ENCODE measurements around the gene FLOT1. TPM values are rescaled to one million over a fixed set of nuclear protein-coding genes. Genes with fewer than 3 reads are reported as not detected.
A peak's percentile ranks its signal among the peaks of the same experiment; 100 is the strongest.

Gene FLOT1
- total RNA-seq, 2 experiments from 2014 or later, result 155 to 188 TPM

DNA sequence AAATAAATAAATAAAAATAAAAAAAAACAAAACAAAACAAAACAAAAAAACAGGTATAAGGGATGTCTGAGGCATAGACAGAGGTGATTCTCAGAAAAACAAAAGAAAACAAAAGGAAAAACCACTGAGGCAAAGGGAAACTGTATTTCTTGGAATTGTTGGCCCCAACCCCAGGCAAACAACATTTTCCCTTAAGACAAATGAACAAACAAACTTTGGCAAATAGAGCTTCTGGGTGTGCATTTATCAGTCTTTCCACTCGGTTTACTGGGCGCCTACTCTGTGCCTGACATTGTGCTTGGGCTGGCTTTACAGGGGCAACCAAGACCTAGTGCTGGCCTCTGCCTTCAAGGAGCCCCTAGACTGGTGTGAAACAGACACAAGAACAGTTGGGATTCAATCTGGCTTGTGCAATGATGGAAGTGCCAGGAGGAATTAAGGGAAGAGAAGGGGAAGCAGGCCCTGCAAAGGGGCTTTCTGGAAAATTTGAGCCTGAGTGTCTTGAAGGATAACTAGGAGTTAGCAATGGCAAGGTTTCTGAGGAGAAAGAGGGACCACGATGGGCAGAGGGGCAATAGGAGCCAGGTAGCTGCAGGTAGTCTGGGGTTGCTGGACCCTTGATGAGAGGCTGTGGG, 35.6 kb upstream of the FLOT1 start:
- POLR2A ChIA-PET, result no interaction called here
- CTCF ChIA-PET, result interaction anchor here (0.8 kb wide), 1 partner anchor 17 kb away, joined by 3 read pairs; no protein-coding TSS in a partner anchor
- H3K9me3 Mint-ChIP-seq (ENCODE audit: low read depth), result no peaks in the 10 kb centered on the region
- no peak for ATAC-seq
- intact Hi-C loops (cut with DNase I, micrococcal nuclease), result no loop called here
- no peaks in the 10 kb centered on the region for H3K36me3 Mint-ChIP-seq (ENCODE audit: low read depth)
- peak overlapping the region; percentile 73 for H3K27ac Mint-ChIP-seq
- DNase-seq, result no peak
- peaks cover 69% of the 10 kb centered on the region for H3K4me1 Mint-ChIP-seq
- H3K4me3 Mint-ChIP-seq, result no peak overlapping the region
- no peaks in the 10 kb centered on the region for H3K27me3 Mint-ChIP-seq

DNA sequence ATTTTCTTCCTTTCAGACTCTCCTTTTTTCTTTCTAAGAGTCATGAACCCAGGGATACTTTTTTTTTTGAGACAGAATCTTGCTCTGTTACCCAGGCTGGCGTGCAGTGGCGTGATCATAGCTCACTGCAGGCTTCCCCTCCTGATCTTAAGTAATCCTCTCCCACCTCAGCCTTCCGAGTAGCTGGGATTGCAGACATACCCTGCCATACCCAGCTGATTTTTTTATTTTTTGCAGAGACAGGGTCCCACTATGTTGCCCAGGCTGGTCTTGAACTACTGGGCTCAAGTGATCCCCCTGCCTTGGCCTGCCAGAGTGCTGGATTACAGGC, 34.6 kb upstream of the FLOT1 start:
- peaks cover 4% of the 10 kb centered on the region for H3K9me3 Mint-ChIP-seq (ENCODE audit: low read depth)
- intact Hi-C loops (cut with DNase I, micrococcal nuclease), result no loop called here
- POLR2A ChIA-PET, result interaction anchor here (0.6 to 0.7 kb wide), 2 partner anchors 33 to 53 kb away, joined by 7 to 11 read pairs; partner anchors contain the start of gene IER3
- DNase-seq (no peak), ATAC-seq (no peak)
- H3K27ac Mint-ChIP-seq, result no peak overlapping the region
- H3K4me3 Mint-ChIP-seq, result no peak overlapping the region
- peaks cover 72% of the 10 kb centered on the region for H3K4me1 Mint-ChIP-seq
- peaks cover 2% of the 10 kb centered on the region for H3K36me3 Mint-ChIP-seq (ENCODE audit: low read depth)
- CTCF ChIA-PET, result interaction anchor here (0.5 to 1.4 kb wide), 2 partner anchors 14 to 786 kb away, joined by 3 to 4 read pairs; no protein-coding TSS in a partner anchor
- H3K27me3 Mint-ChIP-seq, result no peaks in the 10 kb centered on the region

DNA sequence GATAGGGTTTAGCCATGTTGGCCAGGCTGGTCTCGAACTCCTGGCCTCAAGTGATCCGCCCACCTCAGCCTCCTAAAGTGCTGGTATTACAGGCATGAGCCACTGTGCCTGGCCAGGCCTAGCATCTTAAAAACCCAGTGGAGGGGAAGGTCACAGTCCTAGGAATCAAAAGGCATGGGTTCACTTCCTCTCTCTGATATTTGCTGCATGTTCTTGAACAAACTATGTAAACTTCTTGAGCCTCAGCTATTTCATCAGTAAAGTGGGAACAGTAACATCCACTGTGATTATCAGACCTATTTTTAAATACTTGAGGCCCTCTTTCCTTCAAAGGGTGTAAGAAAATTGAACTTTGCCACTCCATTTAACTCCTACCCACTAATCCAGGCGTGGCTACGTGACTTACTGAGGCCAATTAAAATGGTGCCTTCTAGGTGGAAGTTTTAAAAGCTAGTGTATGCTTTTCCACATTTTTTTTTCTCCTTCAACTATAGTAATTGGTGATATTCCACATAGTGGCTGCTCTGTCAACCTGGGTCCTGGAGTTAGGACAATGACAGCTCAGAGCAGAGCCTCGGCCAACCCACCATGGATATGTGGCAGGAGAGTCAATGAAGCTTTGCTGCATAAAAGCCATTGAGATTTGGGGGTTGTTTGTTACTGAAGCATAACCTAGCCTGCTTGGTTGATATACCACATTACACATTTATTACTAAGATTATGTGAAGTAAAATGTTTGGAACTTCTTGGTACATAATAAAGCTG, 34.1 kb upstream of the FLOT1 start:
- DNase-seq (no peak), ATAC-seq (no peak)
- Mint-ChIP-seq H3K27me3 (no peaks in the 10 kb centered on the region), H3K4me1 (peaks cover 71% of the 10 kb centered on the region), H3K4me3 (no peak overlapping the region), H3K9me3 (ENCODE audit: low read depth) (peaks cover 4% of the 10 kb centered on the region), H3K36me3 (ENCODE audit: low read depth) (peaks cover 2% of the 10 kb centered on the region), H3K27ac (no peak overlapping the region)
- POLR2A ChIA-PET, result interaction anchor here (0.6 to 0.7 kb wide), 2 partner anchors 32 to 54 kb away, joined by 7 to 11 read pairs; partner anchors contain the start of gene IER3
- CTCF ChIA-PET, result interaction anchor here (1.4 kb wide), 1 partner anchor 13 kb away, joined by 4 read pairs; no protein-coding TSS in a partner anchor
- intact Hi-C loops (cut with DNase I, micrococcal nuclease), result no loop called here

DNA sequence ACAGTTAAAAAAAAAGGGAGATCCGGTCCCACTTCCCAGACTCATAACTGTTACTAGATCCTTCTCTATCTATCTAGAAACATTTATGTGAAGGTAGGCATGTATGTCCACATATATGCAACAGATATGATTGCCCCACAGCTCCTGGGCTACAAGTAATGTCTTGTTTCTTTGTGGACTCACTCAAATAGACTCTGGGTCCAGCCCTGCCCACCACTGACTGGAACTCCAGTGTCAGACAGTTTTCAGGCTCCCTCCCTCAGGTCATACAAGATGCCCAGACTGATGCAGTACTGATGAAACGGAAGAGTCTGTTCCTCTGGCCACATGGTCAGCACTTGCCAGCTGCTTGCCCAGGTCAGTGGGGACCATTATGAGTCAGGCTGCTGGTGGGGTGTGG, 32.6 kb upstream of the FLOT1 start:
- no peak overlapping the region for H3K4me3 Mint-ChIP-seq
- no peak for DNase-seq
- H3K9me3 Mint-ChIP-seq (ENCODE audit: low read depth), result peaks cover 4% of the 10 kb centered on the region
- H3K36me3 Mint-ChIP-seq (ENCODE audit: low read depth), result peaks cover 2% of the 10 kb centered on the region
- POLR2A ChIA-PET, result interaction anchor here (0.6 kb wide), 1 partner anchor 8 kb away, joined by 5 read pairs; no protein-coding TSS in a partner anchor
- H3K4me1 Mint-ChIP-seq, result peaks cover 68% of the 10 kb centered on the region
- H3K27ac Mint-ChIP-seq, result no peak overlapping the region
- no peak for ATAC-seq
- intact Hi-C loops (cut with DNase I, micrococcal nuclease), result no loop called here
- H3K27me3 Mint-ChIP-seq, result no peaks in the 10 kb centered on the region
- CTCF ChIA-PET, result no interaction called here

DNA sequence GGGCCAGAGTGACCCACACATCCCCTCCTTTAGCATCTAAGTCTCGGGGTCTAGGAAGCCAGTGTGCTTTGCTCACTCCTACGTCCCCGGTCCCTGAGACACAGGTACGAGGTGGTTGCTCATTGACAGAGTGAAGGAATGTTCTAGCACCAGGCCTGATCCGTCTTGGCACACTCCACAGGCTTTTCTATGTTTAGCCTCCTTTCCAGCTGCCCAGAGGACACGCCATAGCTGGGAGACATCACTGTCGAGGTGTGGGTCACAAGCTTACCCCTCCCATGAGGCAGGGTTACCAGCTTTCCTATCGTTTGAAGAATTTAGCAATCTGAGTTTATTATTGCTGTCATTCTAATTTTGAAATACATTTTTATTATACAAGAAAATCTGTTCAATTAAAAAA, 32.2 kb upstream of the FLOT1 start:
- no peak for DNase-seq
- ChIA-PET CTCF (interaction anchor here (1.6 kb wide), 1 partner anchor 44 kb away, joined by 4 read pairs; no protein-coding TSS in a partner anchor), POLR2A (no interaction called here)
- Mint-ChIP-seq H3K36me3 (ENCODE audit: low read depth) (peaks cover 2% of the 10 kb centered on the region), H3K9me3 (ENCODE audit: low read depth) (peaks cover 4% of the 10 kb centered on the region), H3K4me1 (peaks cover 68% of the 10 kb centered on the region), H3K4me3 (no peak overlapping the region), H3K27ac (no peak overlapping the region), H3K27me3 (no peaks in the 10 kb centered on the region)
- intact Hi-C loops (cut with DNase I, micrococcal nuclease), result no loop called here
- no peak for ATAC-seq

DNA sequence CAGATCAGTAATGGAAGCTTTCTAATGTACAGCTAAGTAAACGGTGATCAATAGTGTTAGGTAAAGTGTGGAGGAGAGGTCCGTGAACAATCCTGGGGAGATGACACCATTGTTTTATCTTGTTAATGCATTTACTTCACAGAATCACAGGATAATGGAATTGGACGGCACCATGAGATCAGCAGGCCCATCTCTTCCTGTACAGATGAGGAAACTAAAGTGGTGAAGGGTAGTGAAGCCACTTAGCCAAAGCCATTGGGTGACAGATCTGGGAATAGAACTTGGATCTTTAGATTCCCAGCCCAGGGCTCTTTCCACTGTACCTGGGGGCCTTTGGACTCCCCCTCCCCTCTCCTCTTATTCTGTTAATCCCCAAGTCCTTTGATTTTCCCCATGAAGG, 28.1 kb upstream of the FLOT1 start:
- Mint-ChIP-seq H3K9me3 (ENCODE audit: low read depth) (peaks cover 4% of the 10 kb centered on the region), H3K36me3 (ENCODE audit: low read depth) (peaks cover 4% of the 10 kb centered on the region), H3K27me3 (no peaks in the 10 kb centered on the region), H3K27ac (peak overlapping the region; percentile 98), H3K4me1 (peaks cover 77% of the 10 kb centered on the region), H3K4me3 (no peak overlapping the region)
- no peak for ATAC-seq
- intact Hi-C loops (cut with DNase I, micrococcal nuclease), result no loop called here
- POLR2A ChIA-PET, result interaction anchor here (1.7 to 2.7 kb wide), 4 partner anchors 11 to 45 kb away, joined by 4 to 20 read pairs (median 10); partner anchors contain the start of gene IER3
- DNase-seq, result no peak
- CTCF ChIA-PET, result interaction anchor here (0.7 to 3.2 kb wide), 6 partner anchors 22 to 225 kb away, joined by 3 to 17 read pairs (median 4); no protein-coding TSS in a partner anchor

DNA sequence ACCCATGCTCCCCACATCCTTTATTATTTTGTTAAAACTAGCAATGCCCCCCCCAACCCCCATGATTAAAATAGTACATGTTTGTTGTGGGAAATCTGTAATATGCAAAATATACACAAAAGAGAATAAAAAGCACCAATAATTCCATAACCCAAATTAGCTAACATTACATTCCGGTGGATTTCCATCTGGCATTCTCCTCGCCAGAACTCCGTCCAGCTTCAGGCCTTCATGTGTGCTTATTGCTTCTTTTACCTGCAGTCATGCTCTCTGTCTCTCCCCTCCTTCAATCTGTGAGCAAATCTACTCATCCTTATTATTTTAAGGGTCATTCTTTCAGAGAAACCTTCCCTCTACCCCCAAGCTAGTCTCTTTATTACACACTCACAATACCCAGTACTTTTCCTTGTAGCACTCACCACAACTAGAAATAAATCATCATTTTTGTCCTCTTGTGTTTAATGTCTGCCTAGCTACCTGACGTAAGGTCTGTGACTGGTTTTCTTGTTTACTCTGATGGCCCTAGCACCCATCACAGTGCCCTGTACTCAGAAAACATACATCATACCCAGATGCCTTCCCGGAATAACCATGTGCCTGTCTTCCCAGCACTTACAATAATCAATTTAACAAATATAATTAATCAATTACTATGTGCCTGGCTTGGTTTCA, 27.5 kb upstream of the FLOT1 start:
- intact Hi-C loops (cut with DNase I, micrococcal nuclease), result loop anchor here (1.0 to 5.0 kb wide), 9 partner anchors 18 to 432 kb away; partner anchors contain the start of gene IER3 (in 2 of the 2)
- CTCF ChIA-PET, result interaction anchor here (0.6 to 3.2 kb wide), 15 partner anchors 11 to 252 kb away, joined by 3 to 17 read pairs (median 5); no protein-coding TSS in a partner anchor
- peak overlapping the region; percentile 63 for H3K4me3 Mint-ChIP-seq
- DNase-seq (no peak), ATAC-seq (peak; percentile 31)
- peaks cover 4% of the 10 kb centered on the region for H3K36me3 Mint-ChIP-seq (ENCODE audit: low read depth)
- peak overlapping the region; percentile 98 for H3K27ac Mint-ChIP-seq
- POLR2A ChIA-PET, result interaction anchor here (0.8 to 2.7 kb wide), 12 partner anchors 12 to 53 kb away, joined by 3 to 20 read pairs (median 4); partner anchors contain the start of genes IER3 and MDC1
- H3K9me3 Mint-ChIP-seq (ENCODE audit: low read depth), result peaks cover 4% of the 10 kb centered on the region
- H3K27me3 Mint-ChIP-seq, result no peaks in the 10 kb centered on the region
- H3K4me1 Mint-ChIP-seq, result peaks cover 79% of the 10 kb centered on the region

DNA sequence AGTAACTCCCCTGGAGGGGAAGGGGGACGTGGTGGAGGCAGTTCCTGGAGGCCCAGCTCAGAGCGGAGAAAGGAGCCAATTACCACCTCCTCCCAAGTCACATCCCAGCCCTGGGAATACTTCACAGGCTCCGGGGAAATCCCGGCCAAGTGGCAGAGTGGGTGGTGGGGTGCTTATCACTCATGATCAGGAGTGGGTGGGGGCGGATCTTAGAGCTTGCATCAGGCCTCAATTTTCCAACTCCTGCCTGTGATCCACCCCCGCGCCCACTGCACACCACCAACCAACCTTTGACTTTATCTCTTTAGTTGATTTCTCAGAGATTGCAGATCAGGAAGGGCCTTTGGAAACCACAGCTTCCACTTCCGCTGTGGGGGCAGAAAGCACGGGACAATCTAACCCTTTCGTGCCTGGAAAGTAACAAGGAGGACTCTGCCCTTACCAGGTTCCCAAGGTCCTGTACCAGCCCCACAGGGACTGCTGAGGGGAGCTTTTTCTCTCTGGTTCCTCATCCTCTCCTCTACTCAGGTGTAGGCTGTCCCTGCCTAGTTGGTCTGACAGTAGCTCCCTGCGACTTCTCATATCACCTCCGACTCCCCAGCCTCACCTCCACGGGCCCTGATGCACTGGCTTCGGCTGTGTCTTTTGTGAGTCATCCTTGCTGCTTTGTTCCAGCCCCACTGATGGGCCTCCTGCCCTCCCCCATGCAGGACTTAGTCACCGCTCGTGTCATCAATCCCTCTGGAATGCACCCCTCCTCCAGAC, 26.8 kb upstream of the FLOT1 start:
- peaks cover 6% of the 10 kb centered on the region for H3K36me3 Mint-ChIP-seq (ENCODE audit: low read depth)

DNA sequence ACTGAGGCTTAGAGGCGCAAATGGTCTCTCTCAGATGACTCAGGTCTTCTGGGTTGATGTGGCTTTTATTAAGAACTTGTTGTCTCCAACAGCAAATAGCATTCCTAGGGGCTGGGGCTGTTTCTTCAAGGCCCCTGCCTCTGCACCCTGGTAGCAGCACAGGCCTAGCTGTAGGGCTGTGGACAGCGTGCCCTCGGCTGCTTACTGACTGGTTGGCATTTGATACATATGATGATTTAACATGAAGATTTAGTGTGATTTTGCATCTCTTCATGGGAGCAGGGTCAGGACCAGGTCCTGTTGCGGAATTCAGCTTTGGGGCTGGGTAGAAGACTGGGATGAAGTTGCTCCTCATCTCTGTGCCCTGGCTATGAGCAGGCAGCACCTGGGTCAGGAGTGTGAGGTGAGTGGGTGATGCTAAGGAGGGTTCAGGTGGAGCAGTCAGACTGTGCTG, 26.2 kb upstream of the FLOT1 start:
- H3K4me3 Mint-ChIP-seq, result peak overlapping the region; percentile 63
- CTCF ChIA-PET, result interaction anchor here (0.7 to 3.2 kb wide), 14 partner anchors 10 to 145 kb away, joined by 3 to 17 read pairs (median 4); partner anchors contain the start of genes IER3 and VARS2
- peaks cover 6% of the 10 kb centered on the region for H3K36me3 Mint-ChIP-seq (ENCODE audit: low read depth)
- DNase-seq, result peak; percentile 58
- H3K27me3 Mint-ChIP-seq, result no peaks in the 10 kb centered on the region
- peaks cover 86% of the 10 kb centered on the region for H3K4me1 Mint-ChIP-seq
- POLR2A ChIA-PET, result interaction anchor here (0.6 to 2.7 kb wide), 14 partner anchors 19 to 276 kb away, joined by 3 to 20 read pairs (median 4); partner anchors contain the start of genes IER3 and MDC1
- peak; percentile 49 for ATAC-seq
- intact Hi-C loops (cut with DNase I, micrococcal nuclease), result loop anchor here (1.0 to 5.0 kb wide), 9 partner anchors 20 to 434 kb away; partner anchors contain the start of gene IER3 (in 2 of the 2)
- peak overlapping the region; percentile 98 for H3K27ac Mint-ChIP-seq
- peaks cover 6% of the 10 kb centered on the region for H3K9me3 Mint-ChIP-seq (ENCODE audit: low read depth)

More for the DNA sequence above, 26.8 kb upstream of the FLOT1 start:
- peaks cover 86% of the 10 kb centered on the region for H3K4me1 Mint-ChIP-seq
- no peaks in the 10 kb centered on the region for H3K27me3 Mint-ChIP-seq
- ATAC-seq, result peak; percentile 75
- intact Hi-C loops (cut with DNase I, micrococcal nuclease), result loop anchor here (1.0 to 5.0 kb wide), 9 partner anchors 19 to 433 kb away; partner anchors contain the start of gene IER3 (in 2 of the 2)
- peak overlapping the region; percentile 63 for H3K4me3 Mint-ChIP-seq
- CTCF ChIA-PET, result interaction anchor here (0.6 to 3.2 kb wide), 20 partner anchors 10 to 251 kb away, joined by 3 to 17 read pairs (median 4); partner anchors contain the start of genes IER3 and VARS2
- POLR2A ChIA-PET, result interaction anchor here (0.6 to 2.7 kb wide), 18 partner anchors 12 to 277 kb away, joined by 3 to 20 read pairs (median 4); partner anchors contain the start of genes IER3 and MDC1
- peak; percentile 90 for DNase-seq
- peaks cover 6% of the 10 kb centered on the region for H3K9me3 Mint-ChIP-seq (ENCODE audit: low read depth)
- peak overlapping the region; percentile 98 for H3K27ac Mint-ChIP-seq

DNA sequence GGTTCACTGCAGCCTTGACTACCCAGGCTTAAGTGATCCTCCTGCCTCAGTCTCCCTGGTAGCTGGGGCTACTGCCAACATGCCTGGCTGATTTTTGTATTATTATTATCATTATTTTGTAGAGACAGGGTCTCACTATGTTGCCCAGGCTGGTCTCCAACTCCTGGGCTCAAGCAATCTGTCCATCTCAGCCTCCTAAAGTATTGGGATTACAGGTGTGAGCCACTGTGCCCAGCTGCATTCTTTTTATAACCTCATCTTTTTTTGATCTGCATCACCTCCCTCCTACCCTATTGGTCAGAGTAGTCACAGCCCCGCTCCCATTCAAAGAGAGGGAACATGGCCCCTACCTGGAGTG, 25.4 kb upstream of the FLOT1 start:
- ATAC-seq, result no peak
- intact Hi-C loops (cut with DNase I, micrococcal nuclease), result loop anchor here in 1 of 2 experiments (5.0 kb wide), 1 partner anchor 434 kb away; no protein-coding TSS in a partner anchor
- H3K27me3 Mint-ChIP-seq, result no peaks in the 10 kb centered on the region
- ChIA-PET CTCF (interaction anchor here (1.2 to 3.2 kb wide), 8 partner anchors 10 to 146 kb away, joined by 3 to 17 read pairs (median 8); partner anchors contain the start of gene VARS2), POLR2A (interaction anchor here (0.6 to 2.7 kb wide), 4 partner anchors 33 to 64 kb away, joined by 3 to 20 read pairs (median 10); no protein-coding TSS in a partner anchor)
- H3K4me1 Mint-ChIP-seq, result peaks cover 88% of the 10 kb centered on the region
- DNase-seq, result no peak
- peaks cover 6% of the 10 kb centered on the region for H3K36me3 Mint-ChIP-seq (ENCODE audit: low read depth)
- H3K9me3 Mint-ChIP-seq (ENCODE audit: low read depth), result peaks cover 6% of the 10 kb centered on the region
- peak overlapping the region; percentile 98 for H3K27ac Mint-ChIP-seq
- peak overlapping the region; percentile 63 for H3K4me3 Mint-ChIP-seq

Measured in activated CD4-positive, alpha-beta T cell treated with anti-CD3 and anti-CD28 coated beads for 36 hours (primary cell).